Measurements from ENCODE around the gene NRG3.

DNA sequence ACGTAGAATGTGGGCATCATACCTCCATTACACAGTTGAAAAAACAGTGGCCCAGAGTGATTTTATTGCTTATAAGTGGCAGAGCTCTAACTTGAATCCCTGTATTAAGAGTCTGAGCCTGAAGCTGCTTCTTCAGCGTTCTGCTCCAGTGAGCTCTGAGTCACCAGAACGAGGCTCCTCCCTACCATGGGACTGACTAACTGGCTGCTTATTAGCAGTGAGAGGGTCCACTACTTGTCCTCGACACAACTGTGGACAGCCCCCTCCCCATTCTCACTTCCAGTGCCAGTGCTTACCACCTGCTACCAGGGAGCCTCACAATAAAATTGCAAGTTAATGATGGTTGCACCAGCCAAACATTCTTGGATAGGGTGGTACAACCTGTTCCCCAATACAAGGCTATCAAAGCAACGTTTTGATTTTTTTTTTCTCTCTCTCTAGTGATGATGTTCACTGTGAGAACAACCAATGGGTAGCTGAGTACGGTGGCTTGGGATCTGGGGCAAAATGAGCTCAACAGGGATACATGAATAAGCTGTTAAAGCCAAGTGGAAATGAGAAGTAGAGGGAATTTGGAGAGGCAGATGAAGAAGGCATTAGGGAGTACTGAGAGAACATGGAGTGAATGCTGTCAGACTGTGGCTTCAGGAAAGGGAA, 2.7 kb upstream of the NRG3 start:
- TF ChIP-seq POLR2A (IDR thresholded peaks at IDR 0.05) (no peak), POLR2AphosphoS5 (IDR thresholded peaks at IDR 0.05) (no peak)

Measured in prostate gland (tissue), 1 donor.